HFF-Myc (cell line): ENCODE results near the gene RUNX1.

Source experiments
- DNase-seq: peaks from one replicate; pipeline ENCODE4 v3.0.0-alpha.2; 2011; ENCODE audit warnings: low read depth; ENCODE audit errors: extremely low read depth
- H3K4me3 ChIP-seq: replicated peaks from 2 replicates; pipeline ENCODE4 v1.5.1; 2011; ENCODE audit warnings: low read depth, mild to moderate bottlenecking, control low read depth, low read length
- CTCF ChIP-seq: IDR thresholded peaks from 2 replicates; pipeline ENCODE4 v1.5.1; 2012; ENCODE audit warnings: mild to moderate bottlenecking, low read depth, low read length, control low read depth; ENCODE audit errors: missing control alignments

RUNX1 gene

DNA sequence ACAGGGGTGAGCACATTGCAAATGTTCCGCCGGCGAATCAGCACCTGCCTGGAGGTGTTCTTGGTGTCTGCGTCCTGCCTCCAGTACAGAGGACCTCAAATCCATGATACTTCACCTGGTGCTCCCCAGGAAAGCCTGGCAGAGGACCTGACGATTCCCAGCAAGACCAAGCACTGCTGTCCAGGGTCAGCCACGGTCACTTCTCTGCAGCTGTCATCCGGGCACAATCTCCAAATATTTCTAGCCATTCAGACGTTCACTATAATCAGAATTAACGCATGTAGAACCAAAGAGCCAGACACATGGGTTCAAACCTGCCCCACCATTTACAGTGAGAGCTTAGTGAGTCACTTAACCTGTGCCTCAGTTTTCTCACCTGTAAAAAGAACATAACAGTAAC is 305.8 kb downstream of the RUNX1 start:
- TF ChIP-seq CTCF: no peak
- no peak for DNase-seq

GRCh38 chr21:34740198-34740597 is 308.9 kb downstream of the RUNX1 start:
- no peak for DNase-seq
- TF ChIP-seq CTCF: no peak
- H3K4me3 ChIP-seq: no peak overlapping the region

More for the DNA sequence above, 305.8 kb downstream of the RUNX1 start:
- no peak overlapping the region for H3K4me3 ChIP-seq
